HuH-7.5 (cell line): ENCODE results near the gene TMEM253.

Source experiments
- DNase-seq: peaks from one replicate; pipeline ENCODE4 v3.0.0; 2011; ENCODE audit warnings: low spot score

Gene TMEM253

GRCh38 chr14:21071225-21072030 lies 29.4 kb upstream of the TMEM253 start:
- peak; percentile 73 for DNase-seq

- no peak for DNase-seq
These were observed 28.8 kb upstream of the TMEM253 start for GRCh38 chr14:21072031-21072473.

- DNase-seq: no peak
These were observed 28.0 kb upstream of the TMEM253 start for GRCh38 chr14:21072781-21073339.

GRCh38 chr14:21073921-21074320 lies 26.9 kb upstream of the TMEM253 start:
- no peak for DNase-seq

GRCh38 chr14:21074398-21075272 lies 26.2 kb upstream of the TMEM253 start:
- peak; percentile 3 for DNase-seq

- peak; percentile 5 for DNase-seq
These were observed 25.0 kb upstream of the TMEM253 start for GRCh38 chr14:21075719-21076437.

- no peak for DNase-seq
These were observed 23.2 kb upstream of the TMEM253 start for GRCh38 chr14:21077672-21078071.

- no peak for DNase-seq
These were observed 22.6 kb upstream of the TMEM253 start for GRCh38 chr14:21078287-21078686.

- no peak for DNase-seq
These were observed 22.1 kb upstream of the TMEM253 start for GRCh38 chr14:21078726-21079125.

- DNase-seq: no peak
These were observed 19.2 kb upstream of the TMEM253 start for GRCh38 chr14:21081521-21082142.

- DNase-seq: no peak
These were observed 17.1 kb upstream of the TMEM253 start for GRCh38 chr14:21083565-21084325.

- no peak for DNase-seq
These were observed 16.5 kb upstream of the TMEM253 start for GRCh38 chr14:21084396-21084795.

GRCh38 chr14:21084998-21085853 lies 15.6 kb upstream of the TMEM253 start:
- DNase-seq: no peak

GRCh38 chr14:21086908-21087293 lies 14.0 kb upstream of the TMEM253 start:
- DNase-seq: no peak

- no peak for DNase-seq
These were observed 13.4 kb upstream of the TMEM253 start for GRCh38 chr14:21087294-21088091.

GRCh38 chr14:21088687-21089086 lies 12.2 kb upstream of the TMEM253 start:
- no peak for DNase-seq

- DNase-seq: no peak
These were observed 11.6 kb upstream of the TMEM253 start for GRCh38 chr14:21089271-21089670.

GRCh38 chr14:21089877-21090193 lies 11.0 kb upstream of the TMEM253 start:
- no peak for DNase-seq
